ENCODE measurements around the gene STXBP4. TPM values are rescaled to one million over a fixed set of nuclear protein-coding genes. Genes with fewer than 3 reads are reported as not detected.

STXBP4 gene
- total and polyA plus RNA-seq, 7 donors: 0.53 to 4.1 (median 2.3) TPM

- Histone ChIP-seq H3K27ac (no peak overlapping the region), H3K9me3 (no peaks in the 10 kb centered on the region), H3K36me3 (ENCODE audit: insufficient read depth in 1 of 2, low read depth in 1 of 2) (peaks cover 0 to 3% of the 10 kb centered on the region in 2 donors), H3K27me3 (ENCODE audit: insufficient read depth in 3 of 3, low read length in 2 of 3) (no peaks in the 10 kb centered on the region), H3K4me1 (no peaks in the 10 kb centered on the region), H3K4me3 (no peak overlapping the region)
- ATAC-seq: peak in 1 of 4 donors; percentile 56
- 35 to 46% (median 43%) methylated on average over 1 of the region's 1 CpG for whole genome bisulfite sequencing, 3 donors
- no peak for DNase-seq
- intact Hi-C loops (cut with DNase I): no loop called here
- TF ChIP-seq CTCF (IDR thresholded peaks at IDR 0.05): no peak
Measured at GRCh38 chr17:55081559-55081958, 113.0 kb downstream of the STXBP4 start.

- DNase-seq (no peak), ATAC-seq (peak; percentile 46 to 82 (median 68))
- no peaks in the 10 kb centered on the region for H3K9me3 ChIP-seq
- H3K36me3 ChIP-seq (ENCODE audit: insufficient read depth in 1 of 2, low read depth in 1 of 2): no peaks in the 10 kb centered on the region
- H3K27me3 ChIP-seq (ENCODE audit: insufficient read depth in 3 of 3, low read length in 2 of 3): no peaks in the 10 kb centered on the region
- no peak for TF ChIP-seq CTCF (IDR thresholded peaks at IDR 0.05)
- no peak overlapping the region for H3K4me3 ChIP-seq
- intact Hi-C loops (cut with DNase I): no loop called here
- WGBS, 3 donors: 55 to 57% (median 56%) methylated on average over 2 of the region's 2 CpGs
- no peak overlapping the region for H3K27ac ChIP-seq
- H3K4me1 ChIP-seq: peaks cover 4% of the 10 kb centered on the region
Measured at GRCh38 chr17:55086635-55087058, 118.1 kb downstream of the STXBP4 start.

- peaks cover 4% of the 10 kb centered on the region for H3K4me1 ChIP-seq
- no peaks in the 10 kb centered on the region for H3K36me3 ChIP-seq (ENCODE audit: insufficient read depth in 1 of 2, low read depth in 1 of 2)
- no peak for TF ChIP-seq CTCF (IDR thresholded peaks at IDR 0.05)
- ATAC-seq (no peak), DNase-seq (no peak)
- WGBS, 3 donors: 93 to 96% (median 95%) methylated on average over 2 of the region's 2 CpGs
- intact Hi-C loops (cut with DNase I): no loop called here
- H3K4me3 ChIP-seq: no peak overlapping the region
- no peaks in the 10 kb centered on the region for H3K9me3 ChIP-seq
- no peaks in the 10 kb centered on the region for H3K27me3 ChIP-seq (ENCODE audit: insufficient read depth in 3 of 3, low read length in 2 of 3)
- no peak overlapping the region for H3K27ac ChIP-seq
Measured at GRCh38 chr17:55089256-55089655, 120.7 kb downstream of the STXBP4 start.

DNA sequence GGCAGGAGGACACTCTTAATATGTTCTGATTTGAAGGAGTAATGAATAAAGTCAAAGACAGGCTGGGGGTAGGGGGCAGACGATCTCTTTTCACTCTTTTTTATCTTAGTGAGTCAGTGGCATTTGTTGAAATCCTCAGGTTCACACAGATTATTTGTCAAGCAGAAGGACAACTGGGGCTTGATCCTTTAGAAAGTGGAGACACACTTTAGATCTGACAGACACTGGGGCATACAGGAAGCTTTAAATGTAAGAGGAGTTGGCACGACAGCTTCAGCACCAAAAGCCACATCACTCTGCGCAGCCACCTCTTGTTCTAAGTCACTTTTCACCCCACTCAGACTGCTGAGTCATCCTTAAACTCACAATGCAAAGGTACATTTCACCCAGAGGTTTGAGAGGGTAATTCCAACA, 121.5 kb downstream of the STXBP4 start:
- no peaks in the 10 kb centered on the region for H3K27me3 ChIP-seq (ENCODE audit: insufficient read depth in 3 of 3, low read length in 2 of 3)
- H3K4me1 ChIP-seq: peaks cover 4% of the 10 kb centered on the region
- H3K36me3 ChIP-seq (ENCODE audit: insufficient read depth in 1 of 2, low read depth in 1 of 2): no peaks in the 10 kb centered on the region
- no peak for TF ChIP-seq CTCF (IDR thresholded peaks at IDR 0.05)
- DNase-seq: no peak
- intact Hi-C loops (cut with DNase I): no loop called here
- WGBS, 3 donors: 75 to 89% (median 88%) methylated on average over 3 of the region's 3 CpGs
- H3K9me3 ChIP-seq: no peaks in the 10 kb centered on the region
- H3K27ac ChIP-seq: no peak overlapping the region
- no peak overlapping the region for H3K4me3 ChIP-seq
- no peak for ATAC-seq

DNA sequence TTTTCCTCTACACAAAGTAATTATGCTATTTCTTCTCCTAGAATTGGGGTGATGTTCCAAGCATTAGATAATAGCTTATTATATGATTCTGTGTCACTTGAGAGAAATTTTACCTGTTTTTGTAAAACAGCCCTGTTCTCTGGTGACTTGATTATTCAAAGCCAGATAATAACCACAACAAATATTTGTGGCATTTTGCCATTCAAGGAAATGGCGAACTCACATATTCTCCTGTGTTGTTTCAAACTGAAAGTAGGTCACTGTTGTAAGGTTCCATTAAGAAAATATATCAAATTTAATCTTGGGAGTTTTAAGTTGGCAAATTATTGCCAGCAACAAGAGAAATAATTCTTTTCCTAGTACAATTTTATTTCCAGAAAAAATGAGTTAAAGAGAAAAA, 124.8 kb downstream of the STXBP4 start:
- Histone ChIP-seq H3K27ac (no peak overlapping the region), H3K27me3 (ENCODE audit: insufficient read depth in 3 of 3, low read length in 2 of 3) (no peaks in the 10 kb centered on the region), H3K4me1 (no peaks in the 10 kb centered on the region), H3K4me3 (no peak overlapping the region), H3K36me3 (ENCODE audit: insufficient read depth in 1 of 2, low read depth in 1 of 2) (no peaks in the 10 kb centered on the region), H3K9me3 (no peaks in the 10 kb centered on the region)
- no peak for TF ChIP-seq CTCF (IDR thresholded peaks at IDR 0.05)
- WGBS, 3 donors: 51 to 69% (median 62%) methylated on average over 1 of the region's 1 CpG
- no peak for DNase-seq
- no peak for ATAC-seq
- intact Hi-C loops (cut with DNase I): no loop called here
